ENCODE results near the gene CHRNB2. TPM values are rescaled to one million over a fixed set of nuclear protein-coding genes. Genes with fewer than 3 reads are reported as not detected.

CHRNB2 gene
- total RNA-seq, 6 experiments from 2014 or later: 0.05 to 0.09 (median 0.07) TPM; not detected in 1

- Mint-ChIP-seq H3K9me3 (no peaks in the 10 kb centered on the region), H3K4me1 (ENCODE audit: low read depth) (peaks cover 50% of the 10 kb centered on the region), H3K27me3 (ENCODE audit: insufficient read depth) (no peaks in the 10 kb centered on the region), H3K27ac (peak within 1 kb of the TSS; percentile 98), H3K4me3 (peak within 1 kb of the TSS; percentile 97), H3K36me3 (ENCODE audit: low read depth) (peaks cover 4% of the 10 kb centered on the region; the same call in 1 of the 2 replicates)
- DNase-seq: peak; percentile 96
- TF ChIP-seq CTCF (IDR thresholded peaks at IDR 0.05): no peak
Measured at GRCh38 chr1:154607609-154608396, 40.2 kb downstream of the CHRNB2 start, which contains the start of gene ADAR. TSS of gene ADAR (minus strand) at chr1:154608186. CDS start at chr1:154608006, 180 bp downstream.

GRCh38 chr1:154608397-154609270 lies 41.1 kb downstream of the CHRNB2 start:
- Mint-ChIP-seq H3K27ac (peak overlapping the region; percentile 98), H3K36me3 (ENCODE audit: low read depth) (peaks cover 4% of the 10 kb centered on the region; the same call in 1 of the 2 replicates), H3K9me3 (no peaks in the 10 kb centered on the region), H3K27me3 (ENCODE audit: insufficient read depth) (no peaks in the 10 kb centered on the region), H3K4me3 (peak overlapping the region; percentile 97), H3K4me1 (ENCODE audit: low read depth) (peaks cover 49% of the 10 kb centered on the region)
- no peak for TF ChIP-seq CTCF (IDR thresholded peaks at IDR 0.05)
- DNase-seq: peak; percentile 36

GRCh38 chr1:154609398-154610380 lies 42.1 kb downstream of the CHRNB2 start:
- DNase-seq: peak; percentile 29
- H3K4me1 Mint-ChIP-seq (ENCODE audit: low read depth): peaks cover 39% of the 10 kb centered on the region
- no peaks in the 10 kb centered on the region for H3K9me3 Mint-ChIP-seq
- H3K4me3 Mint-ChIP-seq: peak overlapping the region; percentile 97
- H3K27me3 Mint-ChIP-seq (ENCODE audit: insufficient read depth): no peaks in the 10 kb centered on the region
- peak overlapping the region; percentile 98 for H3K27ac Mint-ChIP-seq
- peaks cover 4% of the 10 kb centered on the region; the same call in 1 of the 2 replicates for H3K36me3 Mint-ChIP-seq (ENCODE audit: low read depth)
- no peak for TF ChIP-seq CTCF (IDR thresholded peaks at IDR 0.05)

GRCh38 chr1:154611150-154611862 lies 43.7 kb downstream of the CHRNB2 start:
- Mint-ChIP-seq H3K36me3 (ENCODE audit: low read depth) (no peaks in the 10 kb centered on the region), H3K27ac (no peak overlapping the region; the same call in 1 of the 2 replicates), H3K4me3 (no peak overlapping the region)

More at GRCh38 chr1:154611150-154611862, 43.7 kb downstream of the CHRNB2 start:
- DNase-seq: no peak
- H3K9me3 Mint-ChIP-seq: no peaks in the 10 kb centered on the region
- peaks cover 28% of the 10 kb centered on the region for H3K4me1 Mint-ChIP-seq (ENCODE audit: low read depth)
- H3K27me3 Mint-ChIP-seq (ENCODE audit: insufficient read depth): no peaks in the 10 kb centered on the region
- TF ChIP-seq CTCF (IDR thresholded peaks at IDR 0.05): no peak
